ENCODE results near the gene SLC7A6OS. TPM values are rescaled to one million over a fixed set of nuclear protein-coding genes. Genes with fewer than 3 reads are reported as not detected.

The SLC7A6OS gene
- total and polyA plus RNA-seq, 10 of the 15 experiments (the other 5 are each of a cell fraction or from before 2014, with no cell fraction given), result 2.9 to 27.4 (median 16.9) TPM

GRCh38 chr16:68357923-68358322, 47.2 kb upstream of the SLC7A6OS start:
- Histone ChIP-seq H3K36me3 (ENCODE audit: control insufficient read depth in 2 of 2, insufficient read depth in 2 of 2, low read length in 1 of 2) (peaks cover 23 to 38% of the 10 kb centered on the region in 2 experiments), H3K79me2 (ENCODE audit: control insufficient read depth, insufficient read depth, low read length) (no peaks in the 10 kb centered on the region), H3K27ac (ENCODE audit: control insufficient read depth, insufficient read depth) (no peak overlapping the region), H3K4me2 (ENCODE audit: control insufficient read depth, insufficient read depth) (no peak overlapping the region), H2AFZ (ENCODE audit: control insufficient read depth, low read depth, low read length) (no peak overlapping the region), H3K4me3 (no peak overlapping the region), H3K9me3 (replicated peaks; ENCODE audit: control insufficient read depth, insufficient read depth, low read length) (no peaks in the 10 kb centered on the region), H4K20me1 (ENCODE audit: control insufficient read depth, insufficient read depth) (no peaks in the 10 kb centered on the region), H3K9ac (ENCODE audit: control insufficient read depth, insufficient read depth, low read length) (no peak overlapping the region), H3K27me3 (replicated peaks in 1 of 2; ENCODE audit: control insufficient read depth in 2 of 2, insufficient read depth in 2 of 2, low read length in 1 of 2) (no peaks in the 10 kb centered on the region), H3K4me1 (ENCODE audit: control insufficient read depth, insufficient read depth, low read length) (peaks cover 23% of the 10 kb centered on the region)
- CTCF ChIA-PET, result interaction anchor here (4.6 kb wide), 1 partner anchor 97 kb away, joined by 16 read pairs; no protein-coding TSS in a partner anchor
- no peak for DNase-seq (ENCODE audit: low read depth, low spot score)
- BruUV-seq (replicated peaks), result no TSS peak
- no peak for FAIRE-seq
- RAD21 ChIA-PET (ENCODE audit: unreplicated experiment), result no interaction called here
- in situ Hi-C loops (cut with MboI), result no loop called here
- no peak for TF ChIP-seq ATF3 (IDR thresholded peaks at IDR 0.05; ENCODE audit: borderline replicate concordance, extremely low read depth, low read depth, low read length)
- TF ChIP-seq IRF4 (IDR thresholded peaks at IDR 0.05; ENCODE audit: low read depth, low read length), result no peak
- ATAC-seq, result no peak
- 99% methylated on average over 10 of the region's 11 CpGs for WGBS (ENCODE audit: insufficient coverage, insufficient replicate concordance, low lambda C conversion rate, missing lambda C conversion rate)
- intact Hi-C loops (cut with micrococcal nuclease; ENCODE audit: unreplicated experiment), result no loop called here
- POLR2A ChIA-PET, result no interaction called here
- SMC1A ChIA-PET (ENCODE audit: uncharacterized antibody, unreplicated experiment), result interaction anchor here (0.6 kb wide), 1 partner anchor 82 kb away, joined by 3 read pairs; no protein-coding TSS in a partner anchor

GRCh38 chr16:68357521-68357922, 46.8 kb upstream of the SLC7A6OS start:
- no peak for FAIRE-seq
- DNase-seq (ENCODE audit: low read depth, low spot score), result no peak
- Histone ChIP-seq H4K20me1 (ENCODE audit: control insufficient read depth, insufficient read depth) (no peaks in the 10 kb centered on the region), H3K27ac (ENCODE audit: control insufficient read depth, insufficient read depth) (no peak overlapping the region), H3K4me3 (no peak overlapping the region), H3K9me3 (replicated peaks; ENCODE audit: control insufficient read depth, insufficient read depth, low read length) (no peaks in the 10 kb centered on the region), H3K4me1 (ENCODE audit: control insufficient read depth, insufficient read depth, low read length) (peaks cover 23% of the 10 kb centered on the region), H3K27me3 (replicated peaks in 1 of 2; ENCODE audit: control insufficient read depth in 2 of 2, insufficient read depth in 2 of 2, low read length in 1 of 2) (no peaks in the 10 kb centered on the region), H3K79me2 (ENCODE audit: control insufficient read depth, insufficient read depth, low read length) (no peaks in the 10 kb centered on the region), H2AFZ (ENCODE audit: control insufficient read depth, low read depth, low read length) (no peak overlapping the region), H3K9ac (ENCODE audit: control insufficient read depth, insufficient read depth, low read length) (no peak overlapping the region), H3K4me2 (ENCODE audit: control insufficient read depth, insufficient read depth) (no peak overlapping the region), H3K36me3 (ENCODE audit: control insufficient read depth in 2 of 2, insufficient read depth in 2 of 2, low read length in 1 of 2) (peaks cover 23 to 38% of the 10 kb centered on the region in 2 experiments)
- CTCF ChIA-PET, result interaction anchor here (1.0 to 4.6 kb wide), 4 partner anchors 9 to 153 kb away, joined by 3 to 16 read pairs (median 6); no protein-coding TSS in a partner anchor
- intact Hi-C loops (cut with micrococcal nuclease; ENCODE audit: unreplicated experiment), result no loop called here
- RAD21 ChIA-PET (ENCODE audit: unreplicated experiment), result interaction anchor here (2.4 kb wide), 1 partner anchor 120 kb away, joined by 6 read pairs; no protein-coding TSS in a partner anchor
- BruUV-seq (replicated peaks), result no TSS peak
- ATAC-seq, result no peak
- 98% methylated on average over 9 of the region's 9 CpGs for WGBS (ENCODE audit: insufficient coverage, insufficient replicate concordance, low lambda C conversion rate, missing lambda C conversion rate)
- POLR2A ChIA-PET, result no interaction called here
- in situ Hi-C loops (cut with MboI), result no loop called here
- SMC1A ChIA-PET (ENCODE audit: uncharacterized antibody, unreplicated experiment), result interaction anchor here (0.6 kb wide), 1 partner anchor 81 kb away, joined by 3 read pairs; no protein-coding TSS in a partner anchor
- TF ChIP-seq ZNF687 (IDR thresholded peaks at IDR 0.05) (no peak), KAT2A (conservative IDR thresholded peaks at IDR 0.05; ENCODE audit: control insufficient read depth, low read depth, low read length) (no peak), CBX5 (IDR thresholded peaks at IDR 0.05; ENCODE audit: low read depth) (no peak), RAD51 (IDR thresholded peaks at IDR 0.05) (no peak), CTCF (IDR thresholded peaks at IDR 0.05 in 2 of 3, conservative IDR thresholded peaks at IDR 0.05 in 1 of 3; ENCODE audit: control insufficient read depth in 2 of 3, extremely low read depth in 1 of 3, insufficient read depth in 1 of 3, low read depth in 3 of 3, low read length in 3 of 3) (no peak), POLR2A (IDR thresholded peaks at IDR 0.05; ENCODE audit: low read depth, low read length) (no peak), NFYB (IDR thresholded peaks at IDR 0.05; ENCODE audit: insufficient read depth, low read depth, low read length) (no peak), MTA2 (IDR thresholded peaks at IDR 0.05; ENCODE audit: low read depth) (no peak)
